ENCODE data around the gene TRAPPC8. TPM values are rescaled to one million over a fixed set of nuclear protein-coding genes. Genes with fewer than 3 reads are reported as not detected.

Gene TRAPPC8
- total RNA-seq = 16.8 and 17.3 TPM in 2 replicates

DNA sequence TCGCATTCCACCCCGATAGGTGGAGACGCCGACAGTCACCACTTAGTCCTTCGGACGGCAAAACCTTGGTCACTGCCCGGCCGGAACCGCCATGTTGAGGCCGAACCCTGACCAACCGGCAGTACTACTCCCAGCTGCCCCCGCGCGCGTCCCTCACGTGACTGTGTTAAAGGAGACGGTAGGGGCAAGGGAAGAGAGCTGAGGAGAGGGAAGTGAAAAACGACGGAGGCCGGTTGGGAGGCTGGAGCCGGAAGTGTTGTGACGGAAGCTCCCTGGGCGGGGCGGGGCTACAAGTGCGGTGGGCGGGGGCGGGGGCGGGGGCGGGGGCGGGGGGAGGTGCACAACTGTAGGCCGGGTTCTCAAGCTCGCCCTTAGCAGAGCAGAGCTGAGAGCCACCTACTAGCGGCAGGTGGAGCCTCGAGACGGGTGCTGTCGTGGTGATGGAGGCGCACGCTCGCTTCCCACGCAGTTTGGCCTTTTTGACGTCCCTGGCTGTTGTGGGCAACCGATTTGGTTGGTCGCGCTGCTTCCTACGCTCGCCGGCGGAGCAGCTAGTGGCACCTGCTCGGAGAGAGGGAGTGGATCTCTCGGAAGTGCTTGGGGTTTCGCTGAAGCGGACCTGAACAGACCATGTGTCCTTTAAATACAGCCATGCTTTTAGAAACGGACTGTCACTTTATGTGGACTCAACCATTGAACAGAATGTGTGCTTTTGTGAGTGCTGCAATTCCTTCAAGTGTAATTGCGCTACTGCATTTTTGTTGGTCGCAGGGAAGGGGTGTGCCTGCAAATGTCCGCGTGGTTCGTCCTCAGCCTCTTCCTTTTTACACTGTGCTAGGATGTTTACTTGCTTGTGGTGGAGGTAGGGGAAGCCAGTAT is at the start of gene TRAPPC8:
TRAPPC8 (minus strand) TSS at position 130 of the 879 bp plus-strand sequence. CDS start 364 bp downstream, outside the sequence.

Other genes starting within 250 kb of the TRAPPC8 start
- gene SLC25A52, start 182.2 kb downstream of the TRAPPC8 start, total RNA-seq = not detected in 2 replicates
- 0.75 and 1.3 TPM in 2 replicates for gene RNF125, start 75.7 kb upstream of the TRAPPC8 start, total RNA-seq
- 8.0 and 32.3 TPM in 2 replicates for gene RNF138, start 148.7 kb upstream of the TRAPPC8 start, total RNA-seq
- not detected in 2 replicates for gene MEP1B, start 246.9 kb upstream of the TRAPPC8 start, total RNA-seq